Measurements from ENCODE around the gene WBP4.
"Not testable (repeated sequence)": the region's sequence is repeated elsewhere in the genome, so short reads cannot be mapped to it uniquely, and the experiment has no call there.

Gene WBP4

GRCh38 chr13:41061075-41061913 is at the start of gene WBP4:
WBP4 (plus strand) TSS chr13:41061509; CDS start chr13:41061674, 165 bp downstream.
- DNase-seq, result peak; percentile 91

- DNase-seq, result no peak
Observed at GRCh38 chr13:41012536-41012935, 48.8 kb upstream of the WBP4 start.

GRCh38 chr13:41013835-41014234 is 47.5 kb upstream of the WBP4 start:
- no peak for DNase-seq

GRCh38 chr13:41015920-41016319 is 45.4 kb upstream of the WBP4 start:
- no peak for DNase-seq

GRCh38 chr13:41017159-41017558 is 44.1 kb upstream of the WBP4 start:
- peak; percentile 36 for DNase-seq

- no peak for DNase-seq
Observed at GRCh38 chr13:41017817-41018601, 43.3 kb upstream of the WBP4 start.

- DNase-seq, result no peak
Observed at GRCh38 chr13:41018602-41018948, 42.7 kb upstream of the WBP4 start.

GRCh38 chr13:41019011-41019487 is 42.3 kb upstream of the WBP4 start, which contains the start of gene ELF1:
ELF1 (minus strand) TSS chr13:41019316; CDS start chr13:40982054, 37,262 bp downstream.
- peak; percentile 65 for DNase-seq

GRCh38 chr13:41019578-41020347 is 41.5 kb upstream of the WBP4 start:
- DNase-seq, result no peak

GRCh38 chr13:41025518-41025917 is 35.8 kb upstream of the WBP4 start:
- DNase-seq, result no peak

- DNase-seq, result no peak
Observed at GRCh38 chr13:41026788-41027187, 34.5 kb upstream of the WBP4 start.

GRCh38 chr13:41028051-41028450 is 33.3 kb upstream of the WBP4 start:
- no peak for DNase-seq

GRCh38 chr13:41029629-41030028 is 31.7 kb upstream of the WBP4 start:
- DNase-seq, result no peak

GRCh38 chr13:41032691-41033376 is 28.5 kb upstream of the WBP4 start:
- no peak for DNase-seq

GRCh38 chr13:41034382-41034781 is 26.9 kb upstream of the WBP4 start:
- no peak for DNase-seq

GRCh38 chr13:41034881-41035280 is 26.4 kb upstream of the WBP4 start:
- DNase-seq, result no peak

GRCh38 chr13:41036557-41036956 is 24.8 kb upstream of the WBP4 start:
- not testable (repeated sequence) for DNase-seq

- DNase-seq, result no peak
Observed at GRCh38 chr13:41039746-41040145, 21.6 kb upstream of the WBP4 start.

- DNase-seq, result no peak
Observed at GRCh38 chr13:41040584-41041334, 20.6 kb upstream of the WBP4 start.

GRCh38 chr13:41042419-41042818 is 18.9 kb upstream of the WBP4 start:
- DNase-seq, result not testable (repeated sequence)

GRCh38 chr13:41048640-41049039 is 12.7 kb upstream of the WBP4 start:
- no peak for DNase-seq

All from activated CD4-positive, alpha-beta T cell treated with anti-CD3 and anti-CD28 coated beads for 48 hours (primary cell).